Naive thymus-derived CD4-positive, alpha-beta T cell (primary cell): ENCODE data around the gene SLC8A2. TPM values are rescaled to one million over a fixed set of nuclear protein-coding genes. Genes with fewer than 3 reads are reported as not detected.

Source experiments
- ATAC-seq: fragments of 150-1000 bp; cut with Tn5 transposase; 2 replicates; pipeline ENCODE4 v1.10.0; 2021; ENCODE audit warnings: mild to moderate bottlenecking, moderate library complexity
- CTCF ChIA-PET: fragments of 350-600 bp; sonication (Branson Sonifier 250); formaldehyde crosslinking; loops from one replicate; lab custom pipeline; 2021; ENCODE audit warnings: antibody characterized with exemption; lab: Charles Lee
- POLR2A ChIA-PET: fragments of 350-600 bp; sonication (Branson Sonifier 250); formaldehyde crosslinking; loops from one replicate; lab custom pipeline; 2021; ENCODE audit warnings: antibody characterized with exemption, inconsistent platforms; lab: Charles Lee
- DNase-seq, 9 donors: peaks; one replicate each; pipeline versions ENCODE4 v3.0.0 to v3.0.0-alpha.2; 2020 to 2022; ENCODE audit warnings: mixed read lengths in 1 of 9
- H3K27ac ChIP-seq: one replicate; pipeline ENCODE4 v1.7.0; 2013; ENCODE audit warnings: mild to moderate bottlenecking, low read depth, low read length, moderate library complexity
- H3K27me3 ChIP-seq, 2 donors: one replicate each; pipeline ENCODE4 v1.7.0; 2013; ENCODE audit warnings: low read length in 2 of 2, mild to moderate bottlenecking in 2 of 2, moderate library complexity in 2 of 2; ENCODE audit not compliant: control insufficient read depth in 2 of 2, insufficient read depth in 2 of 2
- H3K36me3 ChIP-seq, 3 experiments: 1 replicate in 2 of 3; 2 replicates in 1 of 3; pipeline ENCODE4 v1.7.0; 2013; ENCODE audit warnings: low read length in 3 of 3, mild to moderate bottlenecking in 3 of 3, moderate library complexity in 1 of 3; ENCODE audit not compliant: insufficient read depth in 3 of 3, control insufficient read depth in 2 of 3
- H3K4me1 ChIP-seq, 2 donors: one replicate each; pipeline ENCODE4 v1.7.0; 2013; ENCODE audit warnings: low read length in 2 of 2, mild to moderate bottlenecking in 2 of 2, moderate library complexity in 1 of 2; ENCODE audit not compliant: control insufficient read depth in 2 of 2, insufficient read depth in 2 of 2
- H3K4me3 ChIP-seq: 2 replicates; pipeline ENCODE4 v1.7.0; 2013; ENCODE audit warnings: mild to moderate bottlenecking, low read length
- H3K9me3 ChIP-seq, 3 experiments: 1 replicate in 2 of 3; 2 replicates in 1 of 3; pipeline ENCODE4 v1.7.0; 2013; ENCODE audit warnings: low read length in 3 of 3; ENCODE audit not compliant: control insufficient read depth in 2 of 3
- H3K27ac Mint-ChIP-seq, 9 donors: one replicate each; pipeline ENCODE4 v1.8.0; 2020 to 2022; ENCODE audit warnings: mixed read lengths in 9 of 9, mild to moderate bottlenecking in 8 of 9, moderate library complexity in 5 of 9, inconsistent platforms in 2 of 9
- H3K27me3 Mint-ChIP-seq, 5 donors: one replicate each; pipeline ENCODE4 v1.8.0; 2021 to 2022; ENCODE audit warnings: mixed read lengths in 5 of 5, mild to moderate bottlenecking in 1 of 5
- H3K36me3 Mint-ChIP-seq, 5 donors: one replicate each; pipeline ENCODE4 v1.8.0; 2020 to 2022; ENCODE audit warnings: mixed read lengths in 5 of 5, mild to moderate bottlenecking in 3 of 5, inconsistent platforms in 1 of 5
- H3K4me1 Mint-ChIP-seq, 7 donors: one replicate each; pipeline ENCODE4 v1.8.0; 2020 to 2022; ENCODE audit warnings: mixed read lengths in 7 of 7, mild to moderate bottlenecking in 3 of 7, inconsistent platforms in 1 of 7
- H3K4me3 Mint-ChIP-seq, 10 donors: one replicate each; pipeline ENCODE4 v1.8.0; 2020 to 2022; ENCODE audit warnings: mild to moderate bottlenecking in 10 of 10, mixed read lengths in 10 of 10, moderate library complexity in 6 of 10, inconsistent platforms in 2 of 10
- H3K9me3 Mint-ChIP-seq, 11 donors: one replicate each; pipeline ENCODE4 v1.8.0; 2020 to 2022; ENCODE audit warnings: mixed read lengths in 11 of 11, mild to moderate bottlenecking in 4 of 11, inconsistent platforms in 1 of 11, moderate library complexity in 1 of 11
- intact Hi-C, 2 donors: fragments of 100-400 bp; cut with micrococcal nuclease; formaldehyde crosslinking; loops; one replicate each; pipeline ENCODE4 v1.15.1; 2023
- polyA plus RNA-seq, 2 donors: library from polyadenylated mRNA; unstranded; fragments of 300-500 nt; fragmentation: Illumina TruSeq; gene quantifications; one replicate each; pipeline ENCODE4 v1.2.3, GENCODE V29; 2021
- total RNA-seq, 6 experiments: library from RNA in 5 of 6; stranded (reverse) in 5 of 6; gene quantifications; 1 replicate in 5 of 6; 2 replicates in 1 of 6; pipeline ENCODE4 v1.2.3 and lab custom pipeline; 2021 to 2026

Gene SLC8A2
- total and polyA plus RNA-seq, 7 experiments from 2014 or later, result 0.05 to 0.19 (median 0.19) TPM; not detected in 4

GRCh38 chr19:47514869-47515588, 43.3 kb upstream of the SLC8A2 start, which contains the start of gene NAPA:
Gene NAPA (minus strand): TSS chr19:47515063. CDS start chr19:47514940, 123 bp downstream.
- peak within 1 kb of the TSS; percentile 81 to 99 (median 98) for H3K27ac Mint-ChIP-seq
- H3K9me3 Mint-ChIP-seq, result peaks cover 0 to 4% (median 0%) of the 10 kb centered on the region in 11 donors
- H3K27ac ChIP-seq, result peak within 1 kb of the TSS; percentile 100
- no peaks in the 10 kb centered on the region for H3K27me3 ChIP-seq
- ChIA-PET CTCF (interaction anchor here (0.8 to 1.5 kb wide), 9 partner anchors 9 to 197 kb away, joined by 3 to 8 read pairs (median 4); partner anchors contain the start of genes BICRA and KPTN), POLR2A (interaction anchor here (0.6 to 3.0 kb wide), 10 partner anchors 26 to 199 kb away, joined by 3 to 29 read pairs (median 10); partner anchors contain the start of gene KPTN)
- H3K36me3 Mint-ChIP-seq, result peaks cover 0 to 9% (median 4%) of the 10 kb centered on the region in 5 donors
- H3K4me1 ChIP-seq, result peaks cover 50 to 64% of the 10 kb centered on the region in 2 donors
- H3K9me3 ChIP-seq, result no peaks in the 10 kb centered on the region
- H3K27me3 Mint-ChIP-seq, result peaks cover 0 to 6% (median 0%) of the 10 kb centered on the region in 5 donors
- ATAC-seq (peak; percentile 96), DNase-seq (peak; percentile 99 to 100 (median 100))
- peaks cover 64 to 97% (median 92%) of the 10 kb centered on the region in 7 donors for H3K4me1 Mint-ChIP-seq
- H3K4me3 Mint-ChIP-seq, result peak within 1 kb of the TSS; percentile 81 to 100 (median 98)
- intact Hi-C loops, result loop anchor here (1.0 to 10.0 kb wide), 15 partner anchors 31 to 742 kb away; partner anchors contain the start of genes KPTN (in 2 of the 2), NOP53 (in 2 of the 2), ZNF541 (in 2 of the 2) and CARD8 (in 1 of the 2)
- peaks cover 0 to 20% (median 0%) of the 10 kb centered on the region in 3 experiments for H3K36me3 ChIP-seq
- H3K4me3 ChIP-seq, result peak within 1 kb of the TSS; percentile 97

GRCh38 chr19:47514151-47514868, 42.6 kb upstream of the SLC8A2 start:
- peaks cover 0 to 6% (median 0%) of the 10 kb centered on the region in 5 donors for H3K27me3 Mint-ChIP-seq
- intact Hi-C loops, result loop anchor here in 1 of 2 donors (2.0 to 10.0 kb wide), 3 partner anchors 58 to 743 kb away; partner anchors contain the start of genes CARD8, ZC3H4 and ZNF541
- peaks cover 68 to 98% (median 92%) of the 10 kb centered on the region in 7 donors for H3K4me1 Mint-ChIP-seq
- H3K27ac Mint-ChIP-seq, result peak overlapping the region; percentile 81 to 99 (median 98)
- POLR2A ChIA-PET, result interaction anchor here (1.2 to 3.0 kb wide), 4 partner anchors 30 to 96 kb away, joined by 3 to 29 read pairs (median 20); partner anchors contain the start of gene KPTN
- ATAC-seq, result no peak
- Histone ChIP-seq H3K27ac (peak overlapping the region; percentile 100), H3K27me3 (no peaks in the 10 kb centered on the region), H3K36me3 (peaks cover 0 to 27% (median 0%) of the 10 kb centered on the region in 3 experiments), H3K9me3 (no peaks in the 10 kb centered on the region), H3K4me3 (peak overlapping the region; percentile 97), H3K4me1 (peaks cover 50 to 64% of the 10 kb centered on the region in 2 donors)
- DNase-seq, result no peak
- peaks cover 0 to 4% (median 0%) of the 10 kb centered on the region in 11 donors for H3K9me3 Mint-ChIP-seq
- CTCF ChIA-PET, result interaction anchor here (0.6 to 1.2 kb wide), 2 partner anchors 77 to 383 kb away, joined by 3 read pairs; no protein-coding TSS in a partner anchor
- H3K36me3 Mint-ChIP-seq, result peaks cover 0 to 9% (median 4%) of the 10 kb centered on the region in 5 donors
- H3K4me3 Mint-ChIP-seq, result peak overlapping the region; percentile 81 to 100 (median 98)

GRCh38 chr19:47512948-47513319, 41.2 kb upstream of the SLC8A2 start:
- POLR2A ChIA-PET, result interaction anchor here (0.6 to 2.2 kb wide), 5 partner anchors 9 to 759 kb away, joined by 3 to 9 read pairs (median 4); partner anchors contain the start of gene KPTN
- Histone ChIP-seq H3K27me3 (no peaks in the 10 kb centered on the region), H3K36me3 (peaks cover 0 to 28% (median 0%) of the 10 kb centered on the region in 3 experiments), H3K4me3 (peak overlapping the region; percentile 97), H3K27ac (peak overlapping the region; percentile 100), H3K9me3 (no peaks in the 10 kb centered on the region), H3K4me1 (peaks cover 42 to 68% of the 10 kb centered on the region in 2 donors)
- Mint-ChIP-seq H3K4me3 (peak overlapping the region; percentile 81 to 100 (median 98)), H3K27me3 (peaks cover 0 to 6% (median 0%) of the 10 kb centered on the region in 5 donors), H3K4me1 (peaks cover 63 to 94% (median 87%) of the 10 kb centered on the region in 7 donors), H3K27ac (peak overlapping the region; percentile 81 to 99 (median 98)), H3K9me3 (peaks cover 0 to 4% (median 0%) of the 10 kb centered on the region in 11 donors), H3K36me3 (peaks cover 0 to 9% (median 4%) of the 10 kb centered on the region in 5 donors)
- intact Hi-C loops, result loop anchor here in 1 of 2 donors (5.0 to 10.0 kb wide), 2 partner anchors 398 to 744 kb away; partner anchors contain the start of genes CARD8 and ZC3H4
- CTCF ChIA-PET, result interaction anchor here (0.9 to 1.2 kb wide), 2 partner anchors 76 to 97 kb away, joined by 3 to 4 read pairs; no protein-coding TSS in a partner anchor
- DNase-seq, result no peak
- no peak for ATAC-seq

- Histone ChIP-seq H3K27me3 (no peaks in the 10 kb centered on the region), H3K4me1 (peaks cover 38 to 63% of the 10 kb centered on the region in 2 donors), H3K27ac (peak overlapping the region; percentile 100), H3K36me3 (peaks cover 0 to 29% (median 0%) of the 10 kb centered on the region in 3 experiments), H3K4me3 (peak overlapping the region; percentile 97), H3K9me3 (no peaks in the 10 kb centered on the region)
- peaks cover 63 to 91% (median 82%) of the 10 kb centered on the region in 7 donors for H3K4me1 Mint-ChIP-seq
- intact Hi-C loops, result loop anchor here in 1 of 2 donors (5.0 to 10.0 kb wide), 2 partner anchors 398 to 745 kb away; partner anchors contain the start of genes CARD8 and ZC3H4
- H3K4me3 Mint-ChIP-seq, result peak overlapping the region; percentile 81 to 100 (median 98)
- ChIA-PET CTCF (interaction anchor here (0.8 kb wide), 2 partner anchors 27 to 204 kb away, joined by 3 to 4 read pairs; no protein-coding TSS in a partner anchor), POLR2A (interaction anchor here (1.3 to 2.2 kb wide), 3 partner anchors 9 to 98 kb away, joined by 3 to 9 read pairs (median 4); partner anchors contain the start of gene KPTN)
- peaks cover 0 to 6% (median 0%) of the 10 kb centered on the region in 5 donors for H3K27me3 Mint-ChIP-seq
- ATAC-seq (no peak), DNase-seq (peak in 2 of 9 donors; percentile 17 to 23)
- H3K27ac Mint-ChIP-seq, result peak overlapping the region; percentile 81 to 99 (median 98)
- peaks cover 0 to 9% (median 4%) of the 10 kb centered on the region in 5 donors for H3K36me3 Mint-ChIP-seq
- H3K9me3 Mint-ChIP-seq, result peaks cover 0 to 4% (median 0%) of the 10 kb centered on the region in 11 donors
Observed at GRCh38 chr19:47512183-47512947, 40.7 kb upstream of the SLC8A2 start.

DNA sequence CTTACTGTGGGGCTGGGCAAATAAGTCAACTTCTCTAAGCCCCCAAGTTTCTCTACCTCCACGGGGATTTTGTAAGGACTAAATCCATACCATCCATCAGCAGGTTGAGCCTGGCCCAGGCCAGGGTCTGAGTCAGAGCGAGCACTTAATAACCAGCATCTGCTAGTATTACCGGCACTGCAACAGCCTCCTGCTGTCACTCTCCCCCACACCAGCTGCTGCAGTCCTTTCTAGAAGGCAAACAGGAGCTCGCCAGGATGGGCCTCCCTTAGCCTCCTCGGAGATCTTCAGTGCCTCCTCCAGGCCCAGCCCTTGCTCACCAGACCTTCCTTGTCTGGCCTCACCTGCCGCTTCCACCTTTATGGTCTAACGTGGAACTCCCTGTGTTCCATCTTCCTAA, 40.0 kb upstream of the SLC8A2 start:
- DNase-seq (peak in 1 of 9 donors; percentile 3), ATAC-seq (no peak)
- POLR2A ChIA-PET, result interaction anchor here (1.1 to 2.2 kb wide), 2 partner anchors 28 kb away, joined by 4 to 9 read pairs; partner anchors contain the start of gene KPTN
- Mint-ChIP-seq H3K9me3 (peaks cover 0 to 4% (median 0%) of the 10 kb centered on the region in 11 donors), H3K27ac (peak overlapping the region in 8 of 9 donors; percentile 25 to 99 (median 98)), H3K36me3 (peaks cover 0 to 9% (median 4%) of the 10 kb centered on the region in 5 donors), H3K4me3 (peak overlapping the region; percentile 50 to 100 (median 97)), H3K4me1 (peaks cover 59 to 89% (median 75%) of the 10 kb centered on the region in 7 donors), H3K27me3 (peaks cover 0 to 6% (median 0%) of the 10 kb centered on the region in 5 donors)
- Histone ChIP-seq H3K27ac (peak overlapping the region; percentile 100), H3K9me3 (no peaks in the 10 kb centered on the region), H3K27me3 (no peaks in the 10 kb centered on the region), H3K36me3 (peaks cover 0 to 36% (median 0%) of the 10 kb centered on the region in 3 experiments), H3K4me1 (peaks cover 38 to 56% of the 10 kb centered on the region in 2 donors), H3K4me3 (no peak overlapping the region)
- CTCF ChIA-PET, result interaction anchor here (0.8 kb wide), 1 partner anchor 204 kb away, joined by 4 read pairs; no protein-coding TSS in a partner anchor
- intact Hi-C loops, result loop anchor here in 1 of 2 donors (5.0 to 10.0 kb wide), 2 partner anchors 397 to 746 kb away; partner anchors contain the start of genes CARD8 and ZC3H4
